ENCODE measurements around the gene EFCAB5.

GRCh38 chr17:29962656-29963055 is 21.2 kb downstream of the EFCAB5 start:
- no peak for TF ChIP-seq POLR2A (IDR thresholded peaks at IDR 0.05; ENCODE audit: low read depth, low read length)
- TF ChIP-seq TAF1 (IDR thresholded peaks at IDR 0.05; ENCODE audit: low read depth, low read length) = no peak

Measured in GM12891 (cell line).